GM12892 (cell line): Measurements from ENCODE around the gene SPRY1.

Source experiments
- POLR2AphosphoS5 ChIP-seq: IDR thresholded peaks from 2 replicates; pipeline ENCODE4 v1.6.1; 2011; ENCODE audit warnings: low read depth, low read length, control low read depth
- TAF1 ChIP-seq: IDR thresholded peaks from 2 replicates; pipeline ENCODE4 v1.6.1; 2011; ENCODE audit warnings: low read depth, mild to moderate bottlenecking, control low read depth, low read length, borderline replicate concordance

- TF ChIP-seq POLR2AphosphoS5 (no peak), TAF1 (no peak)
These were observed 21.8 kb downstream of the SPRY1 start for GRCh38 chr4:123418351-123418931.
